ENCODE data around the gene CUL9. TPM values are rescaled to one million over a fixed set of nuclear protein-coding genes. Genes with fewer than 3 reads are reported as not detected.

Gene CUL9
- total and polyA plus RNA-seq, 3 experiments from 2014 or later: 9.0 to 38.3 (median 35.3) TPM

DNA sequence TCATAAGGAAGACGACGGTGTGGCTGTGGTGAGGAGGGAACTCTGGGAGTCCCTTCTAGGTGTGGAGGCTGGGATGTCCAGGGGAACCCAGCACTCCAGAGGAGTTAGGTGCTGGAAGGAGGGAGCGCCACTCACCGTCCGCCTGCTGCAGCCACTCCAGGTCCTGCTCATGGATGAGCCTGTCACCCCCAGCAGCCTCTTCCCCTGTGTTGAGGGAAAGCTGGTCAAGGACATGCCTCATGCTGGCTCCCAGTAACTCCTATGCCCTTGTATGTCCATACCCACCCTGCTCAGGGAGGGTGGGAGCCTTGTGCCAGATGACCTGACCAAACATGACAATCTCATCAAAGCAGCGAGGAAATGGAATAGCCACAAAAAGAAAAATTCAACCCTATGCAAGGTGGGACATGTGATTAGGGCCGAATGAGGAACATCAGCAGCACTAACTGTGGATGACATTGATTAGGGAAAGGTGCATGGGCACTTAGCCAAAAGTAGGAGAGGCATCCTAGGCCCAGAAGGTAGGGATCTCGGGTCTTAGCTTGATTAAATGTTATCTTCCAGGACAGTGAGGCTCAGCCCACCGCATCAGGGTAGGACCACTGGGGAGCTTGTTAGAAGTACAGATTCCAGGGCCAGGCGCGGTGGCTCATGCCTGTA lies 44.3 kb downstream of the CUL9 start:
- ChIA-PET CTCF (interaction anchor here (1.5 kb wide), 1 partner anchor 80 kb away, joined by 3 read pairs; no protein-coding TSS in a partner anchor), POLR2A (interaction anchor here (0.5 kb wide), 1 partner anchor 44 kb away, joined by 4 read pairs; no protein-coding TSS in a partner anchor)

GRCh38 chr6:43228951-43229802 lies 47.2 kb downstream of the CUL9 start, which contains the start of gene DNPH1:
TSS of gene DNPH1 (minus strand) at chr6:43229481. CDS start at chr6:43229456, 25 bp downstream.
- ChIA-PET CTCF (interaction anchor here (0.6 to 2.9 kb wide), 46 partner anchors 9 to 437 kb away, joined by 3 to 26 read pairs (median 4); partner anchors contain the start of genes ABCC10, CRIP3, CUL9 and TTBK1), POLR2A (interaction anchor here (0.5 to 1.6 kb wide), 8 partner anchors 9 to 299 kb away, joined by 3 to 9 read pairs (median 4); no protein-coding TSS in a partner anchor)
- peaks cover 3 to 12% of the 10 kb centered on the region in 2 donors for H3K27me3 Mint-ChIP-seq
- peak within 1 kb of the TSS; percentile 85 to 93 (median 90) for H3K4me3 Mint-ChIP-seq
- no peaks in the 10 kb centered on the region for H3K27me3 ChIP-seq (ENCODE audit: insufficient read depth, low read length, poor library complexity, severe bottlenecking)
- peak within 1 kb of the TSS; percentile 53 for H3K27ac ChIP-seq (ENCODE audit: low read depth, low read length)
- peak; percentile 68 to 83 (median 75) for DNase-seq
- H3K27ac Mint-ChIP-seq: peak within 1 kb of the TSS; percentile 85 to 97 (median 94)
- H3K4me3 ChIP-seq (ENCODE audit: low read length): peak within 1 kb of the TSS; percentile 62
- H3K36me3 ChIP-seq (ENCODE audit: insufficient read depth, low read length): no peaks in the 10 kb centered on the region
- H3K4me1 ChIP-seq (ENCODE audit: insufficient read depth, low read length): peaks cover 30% of the 10 kb centered on the region
- peaks cover 0 to 8% (median 0%) of the 10 kb centered on the region in 3 donors for H3K36me3 Mint-ChIP-seq
- no peaks in the 10 kb centered on the region for H3K9me3 ChIP-seq (ENCODE audit: low read length)
- no peaks in the 10 kb centered on the region for H3K9me3 Mint-ChIP-seq
- H3K4me1 Mint-ChIP-seq: peaks cover 24 to 44% (median 39%) of the 10 kb centered on the region in 3 donors

More for the DNA sequence above, 44.3 kb downstream of the CUL9 start:
- DNase-seq: no peak
- Mint-ChIP-seq H3K4me3 (peak overlapping the region in 4 of 7 donors; percentile 5 to 66 (median 46)), H3K27me3 (peaks cover 0 to 2% of the 10 kb centered on the region in 2 donors), H3K4me1 (peaks cover 33 to 68% (median 53%) of the 10 kb centered on the region in 3 donors), H3K36me3 (peaks cover 0 to 22% (median 3%) of the 10 kb centered on the region in 3 donors), H3K9me3 (no peaks in the 10 kb centered on the region), H3K27ac (peak overlapping the region in 7 of 8 donors; percentile 81 to 100 (median 99))
- H3K4me3 ChIP-seq (ENCODE audit: low read length): no peak overlapping the region
- no peaks in the 10 kb centered on the region for H3K27me3 ChIP-seq (ENCODE audit: insufficient read depth, low read length, poor library complexity, severe bottlenecking)
- no peaks in the 10 kb centered on the region for H3K9me3 ChIP-seq (ENCODE audit: low read length)
- H3K36me3 ChIP-seq (ENCODE audit: insufficient read depth, low read length): no peaks in the 10 kb centered on the region
- peaks cover 45% of the 10 kb centered on the region for H3K4me1 ChIP-seq (ENCODE audit: insufficient read depth, low read length)
- no peak overlapping the region for H3K27ac ChIP-seq (ENCODE audit: low read depth, low read length)

- Mint-ChIP-seq H3K9me3 (no peaks in the 10 kb centered on the region), H3K36me3 (peaks cover 0 to 4% (median 0%) of the 10 kb centered on the region in 3 donors), H3K4me1 (peaks cover 19 to 38% (median 33%) of the 10 kb centered on the region in 3 donors), H3K4me3 (peak overlapping the region; percentile 83 to 90 (median 88)), H3K27ac (peak overlapping the region; percentile 56 to 97 (median 92)), H3K27me3 (peaks cover 7 to 12% of the 10 kb centered on the region in 2 donors)
- no peak overlapping the region for H3K27ac ChIP-seq (ENCODE audit: low read depth, low read length)
- H3K36me3 ChIP-seq (ENCODE audit: insufficient read depth, low read length): no peaks in the 10 kb centered on the region
- peaks cover 23% of the 10 kb centered on the region for H3K4me1 ChIP-seq (ENCODE audit: insufficient read depth, low read length)
- CTCF ChIA-PET: interaction anchor here (0.6 to 2.9 kb wide), 29 partner anchors 8 to 279 kb away, joined by 3 to 26 read pairs (median 5); partner anchors contain the start of genes CRIP3, CUL9 and TTBK1
- POLR2A ChIA-PET: interaction anchor here (0.5 to 1.6 kb wide), 6 partner anchors 8 to 300 kb away, joined by 3 to 9 read pairs (median 4); no protein-coding TSS in a partner anchor
- no peak for DNase-seq
- H3K27me3 ChIP-seq (ENCODE audit: insufficient read depth, low read length, poor library complexity, severe bottlenecking): no peaks in the 10 kb centered on the region
- no peaks in the 10 kb centered on the region for H3K9me3 ChIP-seq (ENCODE audit: low read length)
- H3K4me3 ChIP-seq (ENCODE audit: low read length): peak overlapping the region; percentile 62
Observed at GRCh38 chr6:43229803-43230620, 48.0 kb downstream of the CUL9 start.

DNA sequence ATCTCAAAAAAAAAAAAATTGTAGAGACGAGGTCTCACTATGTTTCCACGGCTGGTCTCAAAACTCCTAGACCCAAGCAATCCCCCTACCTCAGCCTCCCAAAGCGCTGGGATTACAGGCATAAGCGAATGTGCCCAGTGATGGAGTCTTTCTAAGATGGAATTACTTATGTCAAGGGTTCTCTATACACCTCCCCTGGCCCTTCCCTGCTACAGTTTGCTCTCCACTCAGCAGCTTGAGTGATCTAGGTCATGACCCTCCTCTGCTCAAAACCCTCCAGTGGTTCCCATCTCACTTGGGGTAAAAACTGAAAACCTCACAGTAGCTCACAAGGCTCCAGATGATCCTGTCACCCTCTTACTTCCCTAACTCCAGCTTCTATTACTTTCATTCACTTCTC lies 49.1 kb downstream of the CUL9 start:
- Histone ChIP-seq H3K27me3 (ENCODE audit: insufficient read depth, low read length, poor library complexity, severe bottlenecking) (no peaks in the 10 kb centered on the region), H3K27ac (ENCODE audit: low read depth, low read length) (no peak overlapping the region), H3K4me1 (ENCODE audit: insufficient read depth, low read length) (peaks cover 13% of the 10 kb centered on the region), H3K4me3 (ENCODE audit: low read length) (no peak overlapping the region), H3K36me3 (ENCODE audit: insufficient read depth, low read length) (no peaks in the 10 kb centered on the region), H3K9me3 (ENCODE audit: low read length) (no peaks in the 10 kb centered on the region)
- Mint-ChIP-seq H3K36me3 (peaks cover 0 to 1% (median 0%) of the 10 kb centered on the region in 3 donors), H3K27ac (peak overlapping the region in 2 of 8 donors; percentile 66 to 67), H3K4me3 (peak overlapping the region in 2 of 7 donors; percentile 20 to 72), H3K27me3 (peaks cover 7 to 12% of the 10 kb centered on the region in 2 donors), H3K9me3 (no peaks in the 10 kb centered on the region), H3K4me1 (peaks cover 16 to 29% (median 27%) of the 10 kb centered on the region in 3 donors)
- ChIA-PET CTCF (interaction anchor here (0.6 to 2.6 kb wide), 3 partner anchors 30 to 277 kb away, joined by 3 to 9 read pairs (median 3); no protein-coding TSS in a partner anchor), POLR2A (no interaction called here)
- no peak for DNase-seq

DNA sequence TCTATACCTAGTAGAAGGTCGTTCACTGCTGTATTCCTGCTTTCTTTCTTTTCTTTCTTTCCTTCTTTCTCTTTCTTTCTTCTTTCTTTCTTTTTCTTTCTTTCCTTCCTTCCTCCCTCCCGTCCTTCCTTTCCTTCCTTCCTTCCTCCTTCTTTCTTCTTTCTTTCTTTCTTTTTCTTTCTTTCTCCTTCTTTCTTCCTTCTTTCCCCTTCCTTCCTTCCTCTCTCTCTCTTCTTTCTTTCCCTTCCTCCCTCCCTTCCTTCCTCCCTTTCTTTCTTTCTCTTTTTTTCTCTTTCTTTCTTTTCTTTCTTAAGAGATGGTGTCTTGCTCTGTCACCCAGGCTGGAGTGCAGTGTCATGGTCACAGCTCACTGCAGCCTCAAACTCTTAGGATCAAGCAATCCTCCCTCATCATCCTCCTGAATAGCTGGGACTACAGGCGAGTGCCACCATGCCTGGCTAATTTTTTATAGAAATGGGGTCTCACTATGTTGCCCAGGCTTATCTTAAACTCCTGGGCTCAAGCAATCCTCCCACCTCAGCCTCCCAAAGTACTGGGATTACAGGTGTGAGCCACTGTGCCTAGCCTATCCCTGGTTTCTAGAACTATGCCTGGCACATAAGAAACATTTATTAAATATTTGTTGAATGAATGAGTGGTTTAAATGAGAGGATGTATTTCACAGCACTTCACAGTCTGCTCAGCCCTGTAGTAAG lies 49.9 kb downstream of the CUL9 start:
- Histone ChIP-seq H3K36me3 (ENCODE audit: insufficient read depth, low read length) (no peaks in the 10 kb centered on the region), H3K27ac (ENCODE audit: low read depth, low read length) (no peak overlapping the region), H3K9me3 (ENCODE audit: low read length) (no peaks in the 10 kb centered on the region), H3K4me3 (ENCODE audit: low read length) (no peak overlapping the region), H3K4me1 (ENCODE audit: insufficient read depth, low read length) (peaks cover 13% of the 10 kb centered on the region), H3K27me3 (ENCODE audit: insufficient read depth, low read length, poor library complexity, severe bottlenecking) (no peaks in the 10 kb centered on the region)
- ChIA-PET POLR2A (no interaction called here), CTCF (interaction anchor here (1.3 kb wide), 1 partner anchor 31 kb away, joined by 3 read pairs; no protein-coding TSS in a partner anchor)
- Mint-ChIP-seq H3K4me3 (peak overlapping the region in 1 of 7 donors; percentile 72), H3K36me3 (peaks cover 0 to 1% (median 0%) of the 10 kb centered on the region in 3 donors), H3K4me1 (peaks cover 12 to 22% (median 20%) of the 10 kb centered on the region in 3 donors), H3K9me3 (no peaks in the 10 kb centered on the region), H3K27ac (peak overlapping the region in 3 of 8 donors; percentile 9 to 67 (median 65)), H3K27me3 (peaks cover 10 to 19% of the 10 kb centered on the region in 2 donors)
- DNase-seq: no peak

- no peak for DNase-seq
- Histone ChIP-seq H3K4me1 (ENCODE audit: insufficient read depth, low read length) (no peaks in the 10 kb centered on the region), H3K36me3 (ENCODE audit: insufficient read depth, low read length) (no peaks in the 10 kb centered on the region), H3K27ac (ENCODE audit: low read depth, low read length) (no peak overlapping the region), H3K4me3 (ENCODE audit: low read length) (no peak overlapping the region), H3K9me3 (ENCODE audit: low read length) (no peaks in the 10 kb centered on the region), H3K27me3 (ENCODE audit: insufficient read depth, low read length, poor library complexity, severe bottlenecking) (peaks cover 3% of the 10 kb centered on the region)
- POLR2A ChIA-PET: no interaction called here
- Mint-ChIP-seq H3K4me3 (no peak overlapping the region), H3K36me3 (peaks cover 0 to 15% (median 2%) of the 10 kb centered on the region in 3 donors), H3K27ac (no peak overlapping the region), H3K4me1 (no peaks in the 10 kb centered on the region), H3K9me3 (peaks cover 0 to 7% (median 6%) of the 10 kb centered on the region in 5 donors), H3K27me3 (peaks cover 23 to 54% of the 10 kb centered on the region in 2 donors)
- CTCF ChIA-PET: no interaction called here
Observed at GRCh38 chr6:43235841-43236240, 53.8 kb downstream of the CUL9 start.

Data from CD8-positive, alpha-beta memory T cell (primary cell).